Progenitor cell of endocrine pancreas (in vitro differentiated cells): Measurements from ENCODE around the gene RABGAP1L. TPM values are rescaled to one million over a fixed set of nuclear protein-coding genes. Genes with fewer than 3 reads are reported as not detected.

Source experiments
- DNase-seq: peaks from one replicate; pipeline ENCODE4 v3.0.0; 2021; ENCODE audit warnings: low spot score; ENCODE audit not compliant: unreplicated experiment
- H3K27ac Mint-ChIP-seq: 2 replicates; pipeline ENCODE4 v1.8.0; 2021; ENCODE audit warnings: mild to moderate bottlenecking, moderate library complexity, mixed read lengths
- H3K27me3 Mint-ChIP-seq: 2 replicates; pipeline ENCODE4 v1.8.0; 2021; ENCODE audit warnings: mixed read lengths
- H3K36me3 Mint-ChIP-seq: 2 replicates; pipeline ENCODE4 v1.8.0; 2022; ENCODE audit warnings: mixed read lengths; ENCODE audit not compliant: insufficient read depth
- H3K4me1 Mint-ChIP-seq: 2 replicates; pipeline ENCODE4 v1.8.0; 2021; ENCODE audit warnings: low read depth, mixed read lengths
- H3K4me3 Mint-ChIP-seq: 2 replicates; pipeline ENCODE4 v1.8.0; 2021; ENCODE audit warnings: low read depth, mild to moderate bottlenecking, moderate library complexity, mixed read lengths
- H3K9me3 Mint-ChIP-seq: 2 replicates; pipeline ENCODE4 v1.8.0; 2021; ENCODE audit warnings: low read depth, mixed read lengths
- total RNA-seq: library from RNA; stranded (reverse); gene quantifications from 2 replicates; pipeline ENCODE4 v1.2.1, GENCODE V29; 2021
- TF ChIP-seq, protein P1 (sequence below): fragments of 200-600 bp; sonication (generic); IDR thresholded peaks from one replicate; pipeline ENCODE4 v1.5.0; 2021; ENCODE audit warnings: antibody characterized with exemption, mild to moderate bottlenecking; ENCODE audit not compliant: unreplicated experiment

Gene RABGAP1L
- total RNA-seq, 1 donor from 2014 or later, result 55.2 TPM

DNA sequence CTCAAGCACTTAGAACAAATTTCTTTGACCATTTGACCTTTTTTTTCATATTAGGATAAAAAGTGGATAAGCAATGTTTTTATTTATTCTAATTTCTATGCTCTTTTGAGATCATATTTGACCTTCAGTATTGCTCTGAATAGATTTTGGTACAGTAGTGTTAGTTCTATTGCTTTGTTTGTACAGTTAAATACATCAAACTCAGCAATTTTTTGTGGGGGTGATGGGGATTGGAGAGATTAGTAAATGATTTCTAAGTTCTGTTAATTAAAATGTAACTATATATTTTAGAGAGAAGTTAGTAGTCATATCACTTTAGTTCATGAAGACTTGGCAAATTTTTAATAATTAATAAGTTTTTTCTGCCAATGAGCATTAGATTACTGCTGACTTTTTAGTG lies 286.0 kb downstream of the RABGAP1L start:
- no peak for DNase-seq
- TF ChIP-seq, protein P1, sequence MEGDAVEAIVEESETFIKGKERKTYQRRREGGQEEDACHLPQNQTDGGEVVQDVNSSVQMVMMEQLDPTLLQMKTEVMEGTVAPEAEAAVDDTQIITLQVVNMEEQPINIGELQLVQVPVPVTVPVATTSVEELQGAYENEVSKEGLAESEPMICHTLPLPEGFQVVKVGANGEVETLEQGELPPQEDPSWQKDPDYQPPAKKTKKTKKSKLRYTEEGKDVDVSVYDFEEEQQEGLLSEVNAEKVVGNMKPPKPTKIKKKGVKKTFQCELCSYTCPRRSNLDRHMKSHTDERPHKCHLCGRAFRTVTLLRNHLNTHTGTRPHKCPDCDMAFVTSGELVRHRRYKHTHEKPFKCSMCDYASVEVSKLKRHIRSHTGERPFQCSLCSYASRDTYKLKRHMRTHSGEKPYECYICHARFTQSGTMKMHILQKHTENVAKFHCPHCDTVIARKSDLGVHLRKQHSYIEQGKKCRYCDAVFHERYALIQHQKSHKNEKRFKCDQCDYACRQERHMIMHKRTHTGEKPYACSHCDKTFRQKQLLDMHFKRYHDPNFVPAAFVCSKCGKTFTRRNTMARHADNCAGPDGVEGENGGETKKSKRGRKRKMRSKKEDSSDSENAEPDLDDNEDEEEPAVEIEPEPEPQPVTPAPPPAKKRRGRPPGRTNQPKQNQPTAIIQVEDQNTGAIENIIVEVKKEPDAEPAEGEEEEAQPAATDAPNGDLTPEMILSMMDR, result no peak
- Mint-ChIP-seq H3K4me3 (no peak overlapping the region), H3K27ac (no peak overlapping the region), H3K36me3 (no peaks in the 10 kb centered on the region), H3K9me3 (no peaks in the 10 kb centered on the region), H3K4me1 (no peaks in the 10 kb centered on the region), H3K27me3 (no peaks in the 10 kb centered on the region)

DNA sequence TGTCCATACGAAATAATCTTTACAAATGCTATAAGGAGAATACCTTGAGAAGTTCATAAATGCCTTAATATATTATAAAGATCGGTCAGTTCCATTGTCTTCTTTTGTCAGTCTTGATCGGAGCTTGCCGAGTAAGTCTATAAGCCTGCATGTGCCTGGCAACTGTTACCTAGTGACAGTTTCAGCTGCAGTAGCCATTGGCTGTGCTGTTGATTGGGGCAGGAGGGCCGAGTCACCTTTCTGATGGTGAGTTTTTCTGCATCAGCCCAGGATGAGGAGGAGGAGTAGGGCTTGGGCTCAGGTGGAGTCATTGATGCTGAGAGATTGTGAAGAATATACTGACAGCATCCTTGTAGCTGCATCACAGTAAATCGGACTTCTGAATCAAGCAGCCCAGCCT lies 286.5 kb downstream of the RABGAP1L start:
- Mint-ChIP-seq H3K36me3 (no peaks in the 10 kb centered on the region), H3K4me1 (no peaks in the 10 kb centered on the region), H3K9me3 (no peaks in the 10 kb centered on the region), H3K27ac (no peak overlapping the region), H3K27me3 (no peaks in the 10 kb centered on the region), H3K4me3 (no peak overlapping the region)
- TF ChIP-seq, protein P1, result no peak
- no peak for DNase-seq

DNA sequence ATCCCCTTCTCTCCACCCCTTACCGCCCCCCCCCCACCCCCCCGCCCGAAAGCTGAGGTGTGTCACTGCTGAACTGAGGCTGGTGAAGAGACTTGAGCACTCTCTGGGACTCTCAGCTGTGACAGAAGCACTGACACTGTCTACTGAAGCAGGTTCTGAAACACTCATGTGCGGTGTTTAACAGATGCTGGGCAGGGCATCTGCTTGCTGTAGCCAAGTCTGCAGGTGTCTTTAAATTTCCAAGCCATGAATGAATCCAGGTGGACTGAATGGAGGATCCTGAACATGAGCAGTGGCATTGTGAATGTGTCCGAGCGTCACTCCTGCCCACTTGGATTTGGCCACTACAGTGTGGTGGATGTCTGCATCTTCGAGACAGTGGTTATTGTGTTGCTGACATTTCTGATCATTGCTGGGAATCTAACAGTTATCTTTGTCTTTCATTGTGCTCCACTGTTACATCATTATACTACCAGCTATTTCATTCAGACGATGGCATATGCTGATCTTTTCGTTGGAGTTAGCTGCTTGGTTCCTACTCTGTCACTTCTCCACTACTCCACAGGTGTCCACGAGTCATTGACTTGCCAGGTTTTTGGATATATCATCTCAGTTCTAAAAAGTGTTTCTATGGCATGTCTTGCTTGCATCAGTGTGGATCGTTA lies 288.7 kb downstream of the RABGAP1L start, which contains the start of gene GPR52:
Gene GPR52, plus strand, starts transcription at position 99 of the 665 bp plus-strand sequence. Its CDS starts 148 bp downstream, at position 247.
- no peaks in the 10 kb centered on the region for H3K27me3 Mint-ChIP-seq
- TF ChIP-seq, protein P1, result no peak

DNA sequence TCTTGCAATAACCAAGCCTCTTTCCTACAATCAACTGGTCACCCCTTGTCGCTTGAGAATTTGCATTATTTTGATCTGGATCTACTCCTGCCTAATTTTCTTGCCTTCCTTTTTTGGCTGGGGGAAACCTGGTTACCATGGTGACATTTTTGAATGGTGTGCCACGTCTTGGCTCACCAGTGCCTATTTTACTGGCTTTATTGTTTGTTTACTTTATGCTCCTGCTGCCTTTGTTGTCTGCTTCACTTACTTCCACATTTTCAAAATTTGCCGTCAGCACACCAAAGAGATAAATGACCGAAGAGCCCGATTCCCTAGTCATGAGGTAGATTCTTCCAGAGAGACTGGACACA lies 289.2 kb downstream of the RABGAP1L start:
- no peak overlapping the region for H3K4me3 Mint-ChIP-seq
- no peaks in the 10 kb centered on the region for H3K27me3 Mint-ChIP-seq
- no peaks in the 10 kb centered on the region for H3K4me1 Mint-ChIP-seq
- peaks cover 3% of the 10 kb centered on the region for H3K9me3 Mint-ChIP-seq
- H3K36me3 Mint-ChIP-seq, result no peaks in the 10 kb centered on the region
- DNase-seq, result no peak
- peak overlapping the region; percentile 38 for H3K27ac Mint-ChIP-seq
- TF ChIP-seq, protein P1, result no peak

More for the DNA sequence above, 288.7 kb downstream of the RABGAP1L start, which contains the start of gene GPR52:
- peaks cover 3% of the 10 kb centered on the region for H3K9me3 Mint-ChIP-seq
- DNase-seq, result no peak
- no peaks in the 10 kb centered on the region for H3K36me3 Mint-ChIP-seq
- no peak within 1 kb of the TSS for H3K4me3 Mint-ChIP-seq
- no peaks in the 10 kb centered on the region for H3K4me1 Mint-ChIP-seq
- H3K27ac Mint-ChIP-seq, result peak within 1 kb of the TSS; percentile 38

DNA sequence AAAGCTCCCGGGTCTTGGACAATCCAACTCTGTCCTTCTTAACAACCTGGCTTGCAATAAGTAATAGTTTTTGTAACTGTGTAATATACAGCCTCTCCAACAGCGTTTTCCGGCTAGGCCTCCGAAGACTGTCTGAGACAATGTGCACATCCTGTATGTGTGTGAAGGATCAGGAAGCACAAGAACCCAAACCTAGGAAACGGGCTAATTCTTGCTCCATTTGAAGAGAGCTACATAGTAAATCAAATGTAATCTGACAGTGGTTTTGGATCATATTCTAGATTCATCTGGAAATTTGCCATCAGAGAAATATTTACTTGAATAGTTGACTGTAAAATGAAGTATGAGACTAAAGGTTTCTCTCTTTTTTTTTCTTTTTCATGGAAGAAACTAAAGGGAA lies 289.7 kb downstream of the RABGAP1L start:
- Mint-ChIP-seq H3K27me3 (no peaks in the 10 kb centered on the region), H3K36me3 (no peaks in the 10 kb centered on the region)

More for the DNA sequence above, 289.7 kb downstream of the RABGAP1L start:
- Mint-ChIP-seq H3K27ac (no peak overlapping the region), H3K4me3 (no peak overlapping the region), H3K9me3 (peaks cover 3% of the 10 kb centered on the region), H3K4me1 (no peaks in the 10 kb centered on the region)
- TF ChIP-seq, protein P1, result no peak
- no peak for DNase-seq
